Heart left ventricle (tissue), 16 donors: ENCODE measurements around the gene SUGCT. TPM values are rescaled to one million over a fixed set of nuclear protein-coding genes. Genes with fewer than 3 reads are reported as not detected.

ENCODE experiments used
- ATAC-seq, 4 donors: fragments of 200-7000 bp; cut with Tn5 transposase; one replicate each; pipeline ENCODE4 v1.9.1; 2020 to 2022; ENCODE audit warnings: moderate library complexity in 4 of 4, mild to moderate bottlenecking in 3 of 4, moderate number of reproducible peaks in 1 of 4
- DNase-seq, 5 donors: peaks; one replicate each; pipeline ENCODE4 v3.0.0-alpha.2; 2020
- H3K27ac ChIP-seq, 12 donors: fragments of 200-600 bp; sonication (generic) in 4 of 12; one replicate each; pipeline versions ENCODE4 v1.5.0 to v1.8.0; 2016 to 2022; ENCODE audit warnings: mild to moderate bottlenecking in 2 of 12
- H3K27me3 ChIP-seq, 9 donors: fragments of 200-600 bp; sonication (generic) in 2 of 9; one replicate each; pipeline versions ENCODE4 v1.5.1 to v1.8.0; 2016 to 2022; ENCODE audit warnings: mild to moderate bottlenecking in 3 of 9
- H3K36me3 ChIP-seq, 9 donors: fragments of 200-600 bp; sonication (generic) in 2 of 9; one replicate each; pipeline versions ENCODE4 v1.5.0 to v1.8.0; 2018 to 2022; ENCODE audit warnings: mild to moderate bottlenecking in 2 of 9
- H3K4me1 ChIP-seq, 12 donors: fragments of 200-600 bp; sonication (generic) in 4 of 12; one replicate each; pipeline versions ENCODE4 v1.5.0 to v1.8.0; 2016 to 2022; ENCODE audit warnings: mild to moderate bottlenecking in 3 of 12
- H3K4me3 ChIP-seq, 12 donors: fragments of 200-600 bp; sonication (generic) in 4 of 12; one replicate each; pipeline versions ENCODE4 v1.5.0 to v1.8.0; 2017 to 2022; ENCODE audit warnings: mild to moderate bottlenecking in 9 of 12, moderate library complexity in 4 of 12
- H3K9me3 ChIP-seq, 12 donors: fragments of 200-600 bp; sonication (generic) in 4 of 12; one replicate each; pipeline versions ENCODE4 v1.5.0 to v1.8.0; 2016 to 2022; ENCODE audit warnings: mild to moderate bottlenecking in 1 of 12
- CTCF ChIP-seq, 12 donors: fragments of 200-600 bp; sonication (generic) in 4 of 12; IDR thresholded peaks; one replicate each; pipeline versions ENCODE4 v1.5.0 to v1.8.0; 2018 to 2022; ENCODE audit warnings: antibody characterized with exemption in 12 of 12, mild to moderate bottlenecking in 5 of 12
- POLR2A ChIP-seq, 2 donors: fragments of 450-650 bp; IDR thresholded peaks; one replicate each; pipeline ENCODE4 v1.6.1; 2017; ENCODE audit warnings: antibody characterized with exemption in 2 of 2, mild to moderate bottlenecking in 2 of 2, moderate library complexity in 2 of 2
- WGBS, 4 donors: extraction: QIAGEN DNeasy Blood & Tissue Kit in 2 of 4; methylation state at CpG; one replicate each; pipeline versions ENCODE4 v1.1.5 to v1.1.7; 2013 to 2018; 5-methylcytosine and 5-hydroxymethylcytosine counted together
- intact Hi-C, 10 donors: fragments of 100-400 bp; cut with DNase I; formaldehyde crosslinking; loops; one replicate each; pipeline versions ENCODE4 v1.11.1 to v1.14.2; 2022
- polyA plus RNA-seq, 2 donors: library from polyadenylated mRNA; stranded (reverse); fragments of 200-250 nt; gene quantifications; one replicate each; pipeline ENCODE4 v1.2.3, GENCODE V29; 2013
- total RNA-seq, 9 donors: library from RNA; depleted of rRNA in 2 of 9; stranded (reverse); fragments of >200 nt in 2 of 9; fragmentation: NEBNext Ultra II Directional in 3 of 9; extraction: Animal tissue kit (Norgen Biotek cat#: 25700) in 3 of 9; gene quantifications; one replicate each; pipeline versions ENCODE4 v1.1.0 to v1.2.4, GENCODE V29; 2016 to 2023
- donor health status: ischemic (EF 13 %, LVEDD 7.1; RV severe dilation, severe dysfunction).
- donor health status: healthy with polysubstance abuse.
- donor health status: DM: no; HTN: yes; CAD: no.
- donor health status: DM: no; HTN: no; CAD: no.
- donor health status: ischemic (EF 25% LVEDD 6.9; RV normal size, moderate dysfunction).
- donor health status: ischemic (EF 25% LVEDD 5.7; RV mildly dilated, moderate dysfunction).
- donor health status: healthy.
- donor health status: DM: yes; HTN: yes; CAD: no.
- donor health status: ischemic (EF 35%, LVEDD 5.7; RV mildly dilated, moderate dysfunction).
- donor health status: nonischemic (EF 11% LVEDD 7.7; RV severe dilation, severe dysfunction).
- donor health status: DM: yes; HTN: yes; CAD: no.
- donor health status: PGD.
- donor health status: ischemic (EF 29% LVEDD 5.4; RV normal size, mild dysfunction).
- donor health status: nonischemic (EF 23%, LVEDD 6.1; RV moderate dilation, normal function).

The SUGCT gene
- total and polyA plus RNA-seq, 11 donors, result 1.4 to 7.6 (median 4.4) TPM

DNA sequence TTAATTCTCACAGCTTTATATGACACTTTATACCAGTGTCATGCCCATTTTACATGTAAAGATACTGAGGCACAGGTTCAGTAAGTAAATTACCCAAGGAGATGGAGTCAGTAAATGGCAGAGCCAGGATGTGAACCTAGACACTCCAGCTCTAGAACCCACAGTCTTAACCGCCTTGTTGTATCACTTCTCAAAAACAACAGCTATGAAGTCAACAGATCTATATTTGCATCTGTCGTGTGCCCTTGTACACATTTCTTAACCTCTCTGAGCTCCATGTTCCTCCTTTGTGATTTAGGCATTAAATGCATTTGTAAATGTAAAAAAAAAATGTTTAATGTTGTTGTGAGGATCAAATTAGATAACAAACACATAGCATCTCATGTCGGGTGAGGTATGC is 716.2 kb downstream of the SUGCT start:
- 88 to 97% (median 92%) methylated on average over 3 of the region's 3 CpGs for whole genome bisulfite sequencing, 4 donors
- no peaks in the 10 kb centered on the region for H3K9me3 ChIP-seq
- intact Hi-C loops, result no loop called here
- no peak overlapping the region for H3K4me3 ChIP-seq
- DNase-seq, result no peak
- H3K27ac ChIP-seq, result no peak overlapping the region
- no peaks in the 10 kb centered on the region for H3K4me1 ChIP-seq
- no peak for ATAC-seq
- no peaks in the 10 kb centered on the region for H3K36me3 ChIP-seq
- no peaks in the 10 kb centered on the region for H3K27me3 ChIP-seq
- no peak for TF ChIP-seq CTCF (IDR thresholded peaks at IDR 0.05)
- no peak for TF ChIP-seq POLR2A (IDR thresholded peaks at IDR 0.05)

- intact Hi-C loops, result no loop called here
- no peak overlapping the region for H3K27ac ChIP-seq
- no peaks in the 10 kb centered on the region for H3K9me3 ChIP-seq
- no peak for DNase-seq
- H3K4me3 ChIP-seq, result no peak overlapping the region
- peak in 3 of 4 donors; percentile 34 to 72 (median 66) for ATAC-seq
- no peaks in the 10 kb centered on the region for H3K36me3 ChIP-seq
- WGBS, 4 donors, result 59 to 65% (median 63%) methylated on average over 2 of the region's 2 CpGs
- H3K27me3 ChIP-seq, result no peaks in the 10 kb centered on the region
- TF ChIP-seq CTCF (IDR thresholded peaks at IDR 0.05) (no peak), POLR2A (IDR thresholded peaks at IDR 0.05) (no peak)
- H3K4me1 ChIP-seq, result no peaks in the 10 kb centered on the region
These were observed 724.3 kb downstream of the SUGCT start for GRCh38 chr7:40859076-40859475.

DNA sequence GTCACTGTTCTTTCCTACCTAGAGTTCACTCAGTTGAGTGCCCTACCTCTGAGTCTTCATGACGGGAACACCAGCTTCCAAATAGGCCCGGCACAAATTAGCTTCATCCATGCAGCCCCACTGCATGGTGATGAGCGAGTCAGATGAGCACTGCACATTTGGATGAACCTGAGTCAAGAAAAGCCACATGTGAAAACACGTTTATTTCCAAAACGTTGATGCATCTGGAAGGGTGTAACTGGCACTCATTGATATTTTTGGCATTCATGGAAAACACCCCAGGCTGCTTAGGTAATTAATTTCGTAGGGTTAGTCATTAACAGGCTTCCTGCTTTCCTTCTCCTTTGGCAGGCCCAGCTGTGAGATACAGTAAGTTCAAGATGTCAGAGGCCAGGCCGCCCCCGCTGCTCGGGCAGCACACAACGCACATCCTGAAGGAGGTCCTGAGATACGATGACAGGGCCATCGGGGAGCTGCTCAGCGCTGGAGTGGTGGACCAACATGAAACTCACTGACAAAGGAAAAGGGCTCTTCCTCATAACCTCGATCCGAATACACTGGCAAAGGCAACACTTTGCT is 725.2 kb downstream of the SUGCT start:
- intact Hi-C loops, result no loop called here
- H3K27ac ChIP-seq, result no peak overlapping the region
- ATAC-seq (peak in 3 of 4 donors; percentile 28 to 87 (median 71)), DNase-seq (no peak)
- no peaks in the 10 kb centered on the region for H3K4me1 ChIP-seq
- 63 to 72% (median 67%) methylated on average over 14 to 15 of the region's 15 CpGs for WGBS, 4 donors
- H3K4me3 ChIP-seq, result no peak overlapping the region
- H3K36me3 ChIP-seq, result no peaks in the 10 kb centered on the region
- H3K27me3 ChIP-seq, result no peaks in the 10 kb centered on the region
- TF ChIP-seq POLR2A (IDR thresholded peaks at IDR 0.05), result no peak
- no peak for TF ChIP-seq CTCF (IDR thresholded peaks at IDR 0.05)
- H3K9me3 ChIP-seq, result no peaks in the 10 kb centered on the region

DNA sequence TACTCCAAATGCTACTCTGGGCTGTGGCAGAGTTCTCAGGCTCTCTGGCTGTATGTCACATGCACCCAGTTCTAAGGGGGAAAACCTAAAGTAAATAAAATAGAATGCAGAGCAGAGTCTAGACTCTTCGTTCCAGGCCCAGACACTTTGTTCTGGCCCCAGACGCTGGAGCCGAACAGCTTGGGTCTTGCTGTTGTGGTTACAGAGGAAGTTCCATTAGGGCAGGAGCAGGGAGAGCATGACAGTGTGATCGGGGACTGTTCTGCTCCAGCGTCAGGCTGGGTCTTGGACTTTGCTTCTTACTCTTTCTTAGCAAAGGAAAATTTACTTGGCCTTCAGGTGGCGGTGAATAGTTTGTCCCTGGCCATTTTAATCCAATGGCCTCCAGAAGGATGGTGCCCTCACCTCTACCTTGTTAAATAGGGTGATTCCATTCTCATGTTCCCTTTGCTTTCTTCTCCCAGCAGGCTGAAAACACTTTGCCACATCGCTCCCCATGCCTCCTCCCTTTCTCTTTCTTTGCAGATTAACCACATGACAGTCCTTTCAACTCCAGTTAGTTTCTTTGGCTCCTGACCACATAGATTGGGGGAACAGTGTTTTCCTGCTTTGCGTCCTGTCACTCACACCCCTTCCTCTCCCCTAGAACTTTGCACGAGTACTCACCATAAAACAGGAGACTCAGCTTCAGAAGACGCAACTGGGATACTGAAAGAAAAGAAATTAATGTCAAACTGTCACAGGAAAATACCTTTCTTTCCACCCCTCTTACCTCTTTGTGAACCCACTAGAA is 730.8 kb downstream of the SUGCT start:
- 87 to 90% (median 87%) methylated on average over 10 of the region's 10 CpGs for WGBS, 4 donors
- Histone ChIP-seq H3K4me3 (no peak overlapping the region), H3K27ac (peak overlapping the region in 1 of 12 donors; percentile 10), H3K36me3 (no peaks in the 10 kb centered on the region), H3K9me3 (peaks cover 0 to 24% (median 9%) of the 10 kb centered on the region in 12 donors), H3K4me1 (no peaks in the 10 kb centered on the region), H3K27me3 (no peaks in the 10 kb centered on the region)
- DNase-seq (no peak), ATAC-seq (no peak)
- TF ChIP-seq CTCF (IDR thresholded peaks at IDR 0.05) (no peak), POLR2A (IDR thresholded peaks at IDR 0.05) (no peak)
- intact Hi-C loops, result no loop called here
